ENCODE results near the gene PRKN. TPM values are rescaled to one million over a fixed set of nuclear protein-coding genes. Genes with fewer than 3 reads are reported as not detected.

The PRKN gene
- total RNA-seq, 1 donor from 2014 or later: 1.2 TPM

DNA sequence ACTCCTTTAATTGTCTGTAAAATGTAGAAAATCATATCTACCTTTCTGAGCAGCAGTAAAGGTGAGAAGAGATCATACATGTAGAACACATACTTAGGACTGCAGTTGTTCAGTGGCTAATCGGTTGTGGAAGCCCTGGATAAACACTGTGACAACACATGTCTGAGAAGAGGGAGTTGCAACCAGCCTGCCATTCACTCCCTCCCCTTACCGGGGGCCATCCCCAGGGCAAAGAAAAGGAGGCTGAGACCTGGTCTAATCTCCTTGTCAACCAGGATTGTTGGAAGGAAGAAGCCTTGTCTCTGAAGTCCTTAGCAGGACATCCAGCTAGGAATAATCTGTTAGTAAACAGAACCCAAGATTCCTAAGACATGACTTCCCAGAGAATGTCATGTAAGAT lies 991.2 kb downstream of the PRKN start:
- no peaks in the 10 kb centered on the region for H3K36me3 ChIP-seq (ENCODE audit: control insufficient read depth, insufficient read depth, low read length)
- TF ChIP-seq, protein P1, sequence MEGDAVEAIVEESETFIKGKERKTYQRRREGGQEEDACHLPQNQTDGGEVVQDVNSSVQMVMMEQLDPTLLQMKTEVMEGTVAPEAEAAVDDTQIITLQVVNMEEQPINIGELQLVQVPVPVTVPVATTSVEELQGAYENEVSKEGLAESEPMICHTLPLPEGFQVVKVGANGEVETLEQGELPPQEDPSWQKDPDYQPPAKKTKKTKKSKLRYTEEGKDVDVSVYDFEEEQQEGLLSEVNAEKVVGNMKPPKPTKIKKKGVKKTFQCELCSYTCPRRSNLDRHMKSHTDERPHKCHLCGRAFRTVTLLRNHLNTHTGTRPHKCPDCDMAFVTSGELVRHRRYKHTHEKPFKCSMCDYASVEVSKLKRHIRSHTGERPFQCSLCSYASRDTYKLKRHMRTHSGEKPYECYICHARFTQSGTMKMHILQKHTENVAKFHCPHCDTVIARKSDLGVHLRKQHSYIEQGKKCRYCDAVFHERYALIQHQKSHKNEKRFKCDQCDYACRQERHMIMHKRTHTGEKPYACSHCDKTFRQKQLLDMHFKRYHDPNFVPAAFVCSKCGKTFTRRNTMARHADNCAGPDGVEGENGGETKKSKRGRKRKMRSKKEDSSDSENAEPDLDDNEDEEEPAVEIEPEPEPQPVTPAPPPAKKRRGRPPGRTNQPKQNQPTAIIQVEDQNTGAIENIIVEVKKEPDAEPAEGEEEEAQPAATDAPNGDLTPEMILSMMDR (IDR thresholded peaks at IDR 0.05; ENCODE audit: insufficient read depth, low read length, poor library complexity, severe bottlenecking): no peak
- no peak for DNase-seq (ENCODE audit: low read depth)
- no peaks in the 10 kb centered on the region for H3K27me3 ChIP-seq (ENCODE audit: control insufficient read depth, insufficient read depth, low read length)
- no peak overlapping the region for H3K4me3 ChIP-seq (ENCODE audit: low read depth, low read length)

DNA sequence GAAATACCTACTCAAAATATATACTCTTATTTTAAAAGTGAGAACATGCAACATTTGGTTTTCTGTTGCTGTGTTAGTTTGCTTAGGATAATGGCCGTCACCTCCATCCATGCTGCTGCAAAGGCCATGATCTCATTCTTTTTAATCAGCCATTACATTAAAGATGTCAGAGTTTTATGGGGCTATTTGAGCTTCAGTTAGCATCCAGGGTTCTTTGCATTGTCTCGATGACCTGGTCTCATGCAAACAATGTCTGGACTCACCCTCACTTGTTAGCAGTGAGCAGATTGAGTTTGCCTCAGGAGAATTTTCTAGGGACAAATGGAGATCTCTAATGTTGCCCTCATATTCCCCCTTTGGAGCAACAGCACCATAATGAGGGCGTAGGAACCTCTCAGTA lies 995.0 kb downstream of the PRKN start:
- no peaks in the 10 kb centered on the region for H3K36me3 ChIP-seq (ENCODE audit: control insufficient read depth, insufficient read depth, low read length)
- no peak overlapping the region for H3K4me3 ChIP-seq (ENCODE audit: low read depth, low read length)
- no peak for DNase-seq (ENCODE audit: low read depth)
- H3K27me3 ChIP-seq (ENCODE audit: control insufficient read depth, insufficient read depth, low read length): no peaks in the 10 kb centered on the region
- TF ChIP-seq, protein P1 (IDR thresholded peaks at IDR 0.05; ENCODE audit: insufficient read depth, low read length, poor library complexity, severe bottlenecking): no peak

DNA sequence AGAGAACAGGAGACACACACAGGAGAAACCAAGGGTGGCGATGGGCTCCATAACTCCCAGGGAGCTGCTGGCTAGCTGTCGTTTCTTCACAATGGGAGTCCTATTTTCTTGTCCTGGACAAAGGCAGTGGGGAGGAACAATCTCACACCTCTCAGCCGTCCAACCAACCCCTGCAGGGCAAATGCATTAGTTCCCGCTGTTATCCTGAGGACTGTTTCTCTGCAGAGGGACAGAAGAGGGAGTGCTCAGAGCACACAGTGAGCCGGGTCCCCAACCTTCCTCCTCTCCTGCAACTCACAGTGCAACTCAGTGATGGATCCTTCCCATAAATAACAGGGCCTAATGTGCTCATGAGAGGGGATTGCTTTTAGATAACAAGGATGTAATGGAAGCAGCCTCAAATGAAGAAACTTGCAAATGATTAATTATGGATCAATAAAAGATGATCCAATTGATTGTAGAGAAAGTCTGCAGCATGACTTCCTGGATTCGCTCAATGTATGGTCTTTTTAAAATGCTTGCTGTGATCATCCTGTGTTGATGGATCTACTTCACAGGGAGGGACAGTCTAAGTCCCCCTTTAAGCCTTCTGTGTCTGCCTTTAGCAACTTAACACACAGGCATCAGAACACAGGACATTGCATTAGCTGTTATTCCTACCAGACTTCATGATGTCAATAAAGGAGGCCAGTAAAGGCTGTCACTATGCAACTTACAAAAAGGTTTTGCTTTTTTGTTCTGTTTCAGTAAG lies 1000.3 kb downstream of the PRKN start:
- Histone ChIP-seq H3K36me3 (ENCODE audit: control insufficient read depth, insufficient read depth, low read length) (no peaks in the 10 kb centered on the region), H3K4me3 (ENCODE audit: low read depth, low read length) (no peak overlapping the region), H3K27me3 (ENCODE audit: control insufficient read depth, insufficient read depth, low read length) (no peaks in the 10 kb centered on the region)
- TF ChIP-seq, protein P1 (IDR thresholded peaks at IDR 0.05; ENCODE audit: insufficient read depth, low read length, poor library complexity, severe bottlenecking): no peak
- no peak for DNase-seq (ENCODE audit: low read depth)

DNA sequence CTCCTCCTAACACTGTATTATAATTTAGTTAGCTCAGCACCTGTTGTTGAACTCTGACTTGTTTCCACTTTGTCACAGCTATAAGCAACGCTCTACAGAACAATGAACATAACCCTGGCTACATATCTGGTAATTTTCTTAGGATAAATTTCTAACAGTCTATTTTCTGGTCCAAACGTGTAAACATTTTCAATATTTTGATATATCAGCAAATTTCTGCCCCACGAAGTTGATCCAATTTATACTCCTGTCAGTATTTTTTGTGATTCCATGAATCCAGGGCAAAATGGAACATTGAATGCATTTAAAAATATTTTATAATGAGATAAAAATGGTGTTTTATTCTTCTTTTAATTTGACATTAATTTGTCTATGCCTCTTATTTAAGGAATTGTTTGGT lies 1005.2 kb downstream of the PRKN start:
- H3K27me3 ChIP-seq (ENCODE audit: control insufficient read depth, insufficient read depth, low read length): no peaks in the 10 kb centered on the region
- no peaks in the 10 kb centered on the region for H3K36me3 ChIP-seq (ENCODE audit: control insufficient read depth, insufficient read depth, low read length)
- no peak for DNase-seq (ENCODE audit: low read depth)
- no peak overlapping the region for H3K4me3 ChIP-seq (ENCODE audit: low read depth, low read length)
- TF ChIP-seq, protein P1 (IDR thresholded peaks at IDR 0.05; ENCODE audit: insufficient read depth, low read length, poor library complexity, severe bottlenecking): no peak

- Histone ChIP-seq H3K36me3 (ENCODE audit: control insufficient read depth, insufficient read depth, low read length) (no peaks in the 10 kb centered on the region), H3K4me3 (ENCODE audit: low read depth, low read length) (no peak overlapping the region), H3K27me3 (ENCODE audit: control insufficient read depth, insufficient read depth, low read length) (no peaks in the 10 kb centered on the region)
- DNase-seq (ENCODE audit: low read depth): no peak
- TF ChIP-seq, protein P1 (IDR thresholded peaks at IDR 0.05; ENCODE audit: insufficient read depth, low read length, poor library complexity, severe bottlenecking): no peak
Measured at GRCh38 chr6:161721511-161721910, 1006.1 kb downstream of the PRKN start.

- Histone ChIP-seq H3K36me3 (ENCODE audit: control insufficient read depth, insufficient read depth, low read length) (no peaks in the 10 kb centered on the region), H3K4me3 (ENCODE audit: low read depth, low read length) (no peak overlapping the region), H3K27me3 (ENCODE audit: control insufficient read depth, insufficient read depth, low read length) (no peaks in the 10 kb centered on the region)
- TF ChIP-seq, protein P1 (IDR thresholded peaks at IDR 0.05; ENCODE audit: insufficient read depth, low read length, poor library complexity, severe bottlenecking): no peak
- DNase-seq (ENCODE audit: low read depth): no peak
Measured at GRCh38 chr6:161716176-161716575, 1011.4 kb downstream of the PRKN start.

All from kidney epithelial cell (primary cell).